GM21737 (cell line): Measurements from ENCODE around the gene SRPX.

Experiments used
- ATAC-seq: cut with Tn5 transposase; IDR thresholded peaks from one replicate; pipeline ENCODE4 v1.9.1; 2021; ENCODE audit warnings: mild to moderate bottlenecking, moderate library complexity; ENCODE audit not compliant: unreplicated experiment

Gene SRPX

GRCh38 chrX:38220415-38221390 is at the start of gene SRPX:
Gene SRPX (minus strand): TSS chrX:38220871. CDS start chrX:38220792, 79 bp downstream.
- no peak for ATAC-seq

- no peak for ATAC-seq
Measured at GRCh38 chrX:38268011-38268410, 47.3 kb upstream of the SRPX start.

GRCh38 chrX:38262715-38263620 is 42.3 kb upstream of the SRPX start:
- no peak for ATAC-seq

- no peak for ATAC-seq
Measured at GRCh38 chrX:38260231-38260630, 39.6 kb upstream of the SRPX start.

GRCh38 chrX:38256019-38256418 is 35.3 kb upstream of the SRPX start:
- ATAC-seq: no peak

GRCh38 chrX:38249965-38250364 is 29.3 kb upstream of the SRPX start:
- no peak for ATAC-seq

GRCh38 chrX:38247051-38247450 is 26.4 kb upstream of the SRPX start:
- ATAC-seq: no peak

- no peak for ATAC-seq
Measured at GRCh38 chrX:38240541-38240940, 19.9 kb upstream of the SRPX start.

GRCh38 chrX:38236901-38237615 is 16.4 kb upstream of the SRPX start:
- ATAC-seq: no peak

- no peak for ATAC-seq
Measured at GRCh38 chrX:38233891-38234667, 13.4 kb upstream of the SRPX start.

GRCh38 chrX:38232079-38232686 is 11.5 kb upstream of the SRPX start:
- ATAC-seq: no peak

- ATAC-seq: no peak
Measured at GRCh38 chrX:38225093-38225492, 4.4 kb upstream of the SRPX start.

- ATAC-seq: no peak
Measured at GRCh38 chrX:38224160-38224559, 3.5 kb upstream of the SRPX start.

- ATAC-seq: no peak
Measured at GRCh38 chrX:38221391-38221929, 789 bp upstream of the SRPX start.

- ATAC-seq: no peak
Measured at GRCh38 chrX:38220024-38220414, 652 bp downstream of the SRPX start.

- ATAC-seq: no peak
Measured at GRCh38 chrX:38216642-38217041, 4.0 kb downstream of the SRPX start.

- no peak for ATAC-seq
Measured at GRCh38 chrX:38214551-38215531, 5.8 kb downstream of the SRPX start.

GRCh38 chrX:38214044-38214443 is 6.6 kb downstream of the SRPX start:
- no peak for ATAC-seq
